GM12878 (cell line): ENCODE measurements around the gene TMEM37. TPM values are rescaled to one million over a fixed set of nuclear protein-coding genes. Genes with fewer than 3 reads are reported as not detected.
A peak's percentile ranks its signal among the peaks of the same experiment; 100 is the strongest.

Source experiments
- ATAC-seq: fragments of 200-7000 bp; cut with Tn5 transposase; 3 replicates; pipeline ENCODE4 v1.9.1; 2020; ENCODE audit warnings: mild to moderate bottlenecking, moderate library complexity
- BruUV-seq: library from RNA; stranded (reverse); fragments of 400-500 nt; replicated peaks from 2 replicates; lab custom pipeline; 2021; lab: Mats Ljungman, UMichigan
- CTCF ChIA-PET: fragments of 300-600 bp; sonication (Branson Sonifier 250); formaldehyde crosslinking; extraction: SDS; loops from one replicate; lab custom pipeline; 2021; ENCODE audit warnings: inconsistent platforms; lab: Yijun Ruan, JAX
- POLR2A ChIA-PET: fragments of 350-600 bp; formaldehyde crosslinking; extraction: SDS; loops from one replicate; lab custom pipeline; 2021; ENCODE audit warnings: inconsistent platforms; lab: Charles Lee
- RAD21 ChIA-PET: fragments of 300-600 bp; sonication (Branson Sonifier 250); formaldehyde crosslinking; loops from one replicate; lab custom pipeline; 2023; ENCODE audit warnings: antibody characterized with exemption; ENCODE audit not compliant: unreplicated experiment; lab: Charles Lee
- SMC1A ChIA-PET: fragments of 300-600 bp; sonication (Branson Sonifier 250); formaldehyde crosslinking; loops from one replicate; lab custom pipeline; 2023; ENCODE audit not compliant: unreplicated experiment, uncharacterized antibody; lab: Charles Lee
- DNase-seq: peaks from one replicate; pipeline ENCODE4 v3.0.0-alpha.2; 2011; ENCODE audit warnings: low read depth, low spot score
- FAIRE-seq: peaks from 3 replicates; lab custom pipeline; 2011; peaks lifted over from hg19 to GRCh38; lab: Jason Lieb, UNC
- H2AFZ ChIP-seq: 2 replicates; pipeline ENCODE4 v1.6.0; 2011; ENCODE audit warnings: low read depth, low read length, control low read depth; ENCODE audit not compliant: control insufficient read depth
- H3K27ac ChIP-seq: 2 replicates; pipeline ENCODE4 v1.5.1; 2011; ENCODE audit warnings: control low read depth; ENCODE audit not compliant: control insufficient read depth, insufficient read depth
- H3K27me3 ChIP-seq, 2 experiments: replicated peaks in 1 of 2; 2 replicates each; pipeline versions ENCODE4 v1.6.0 to v1.6.1; 2011; ENCODE audit warnings: low read length in 1 of 2; ENCODE audit not compliant: control insufficient read depth in 2 of 2, insufficient read depth in 2 of 2
- H3K36me3 ChIP-seq, 2 experiments: 2 replicates each; pipeline ENCODE4 v1.5.1; 2011; ENCODE audit warnings: low read length in 1 of 2; ENCODE audit not compliant: control insufficient read depth in 2 of 2, insufficient read depth in 2 of 2
- H3K4me1 ChIP-seq: 2 replicates; pipeline ENCODE4 v1.6.1; 2011; ENCODE audit warnings: mild to moderate bottlenecking, low read length, moderate library complexity, mixed read lengths; ENCODE audit not compliant: control insufficient read depth, insufficient read depth
- H3K4me2 ChIP-seq: 2 replicates; pipeline ENCODE4 v1.6.0; 2011; ENCODE audit warnings: control low read depth; ENCODE audit not compliant: control insufficient read depth, insufficient read depth
- H3K4me3 ChIP-seq: fragments of 200-600 bp; sonication (generic); 2 replicates; pipeline ENCODE4 v1.5.1; 2016
- H3K79me2 ChIP-seq: 2 replicates; pipeline ENCODE4 v1.6.0; 2011; ENCODE audit warnings: low read length; ENCODE audit not compliant: control insufficient read depth, insufficient read depth
- H3K9ac ChIP-seq: 2 replicates; pipeline ENCODE4 v1.8.0; 2011; ENCODE audit warnings: low read length, control low read depth, mixed read lengths; ENCODE audit not compliant: control insufficient read depth, insufficient read depth
- H3K9me3 ChIP-seq: replicated peaks from 3 replicates; pipeline ENCODE4 v1.5.1; 2011; ENCODE audit warnings: mild to moderate bottlenecking, low read length; ENCODE audit not compliant: control insufficient read depth, insufficient read depth
- H4K20me1 ChIP-seq: 2 replicates; pipeline ENCODE4 v1.6.0; 2011; ENCODE audit not compliant: control insufficient read depth, insufficient read depth
- CBFB ChIP-seq: IDR thresholded peaks from 2 replicates; pipeline ENCODE4 v1.6.1; 2016; ENCODE audit warnings: antibody characterized with exemption, low read depth
- EP300 ChIP-seq, 2 experiments: fragments of 150-350 bp in 1 of 2; IDR thresholded peaks; 2 replicates each; pipeline ENCODE4 v1.6.1; 2011 to 2012; ENCODE audit warnings: low read depth in 2 of 2, low read length in 2 of 2, borderline replicate concordance in 1 of 2, improper control_type of control experiment in 1 of 2, inconsistent platforms in 1 of 2; ENCODE audit not compliant: control insufficient read depth in 1 of 2
- RAD21 ChIP-seq: IDR thresholded peaks from 2 replicates; pipeline ENCODE4 v1.6.1; 2011; ENCODE audit warnings: mild to moderate bottlenecking, low read depth, low read length, moderate library complexity; ENCODE audit not compliant: insufficient read depth
- SMC3 ChIP-seq: IDR thresholded peaks from 2 replicates; pipeline ENCODE4 v1.6.1; 2011; ENCODE audit warnings: low read length, improper control_type of control experiment, borderline replicate concordance
- TARDBP ChIP-seq: IDR thresholded peaks from 2 replicates; pipeline ENCODE4 v1.6.1; 2016; ENCODE audit warnings: borderline replicate concordance
- YY1 ChIP-seq: IDR thresholded peaks from 2 replicates; pipeline ENCODE4 v1.6.1; 2011; ENCODE audit warnings: low read depth, mild to moderate bottlenecking, low read length
- WGBS: methylation state at CpG from one replicate; pipeline ENCODE4 v1.1.6; 2016; ENCODE audit warnings: low lambda C conversion rate; ENCODE audit not compliant: insufficient replicate concordance, insufficient coverage; ENCODE audit errors: missing lambda C conversion rate; 5-methylcytosine and 5-hydroxymethylcytosine counted together
- in situ Hi-C: fragments of 300-500 bp; cut with MboI; formaldehyde crosslinking; loops from 9 replicates; pipeline ENCODE4 v1.14.3; 2018; ENCODE audit warnings: mixed read lengths
- intact Hi-C: fragments of 100-400 bp; cut with micrococcal nuclease; formaldehyde crosslinking; loops from one replicate; pipeline ENCODE4 v1.14.2; 2022; ENCODE audit not compliant: unreplicated experiment
- polyA plus RNA-seq, 11 experiments: library from polyadenylated mRNA; depleted of rRNA in 4 of 11; unstranded in 6 of 11; stranded (reverse) in 5 of 11; fragments of >200 nt; fragmentation: Nextera tagmentation in 4 of 11; fragmentation: Illumina TruSeq in 1 of 11; extraction: Ambion mirVana in 4 of 11; extraction: Trizol in 1 of 11; gene quantifications; 1 replicate in 1 of 11; 2 replicates in 10 of 11; pipeline versions ENCODE4 v1.2.1 to v1.2.3, GENCODE V29; 2011 to 2016; ENCODE audit warnings: inconsistent platforms in 2 of 11, missing spikeins in 2 of 11, low read depth in 1 of 11
- total RNA-seq, 4 experiments: library from RNA; depleted of rRNA in 3 of 4; stranded (reverse); fragments of >200 nt in 3 of 4; fragmentation: Illumina TruSeq in 1 of 4; extraction: Trizol in 1 of 4; gene quantifications; 2 replicates each; pipeline versions ENCODE4 v1.2.1 to v1.2.3, GENCODE V29; 2013 to 2021
- TF ChIP-seq, protein P1 (sequence below), 3 experiments: IDR thresholded peaks in 2 of 3; conservative IDR thresholded peaks in 1 of 3; 2 replicates each; pipeline ENCODE4 v1.5.1; 2011; ENCODE audit warnings: low read depth in 3 of 3, low read length in 3 of 3, mild to moderate bottlenecking in 3 of 3, control low read depth in 2 of 3, moderate library complexity in 2 of 3, inconsistent platforms in 1 of 3, mixed read lengths in 1 of 3; ENCODE audit not compliant: control insufficient read depth in 2 of 3, insufficient read depth in 1 of 3; ENCODE audit errors: extremely low read depth in 1 of 3
- TF ChIP-seq, protein P2 (sequence below): IDR thresholded peaks from 2 replicates; pipeline ENCODE4 v1.6.1; 2011; ENCODE audit warnings: low read depth, mild to moderate bottlenecking, low read length, moderate library complexity, borderline replicate concordance; ENCODE audit errors: extremely low read depth

TMEM37 gene
- total and polyA plus RNA-seq, 10 of the 15 experiments (the other 5 are each of a cell fraction or from before 2014, with no cell fraction given) = 0.07 to 0.67 (median 0.24) TPM; not detected in 3

DNA sequence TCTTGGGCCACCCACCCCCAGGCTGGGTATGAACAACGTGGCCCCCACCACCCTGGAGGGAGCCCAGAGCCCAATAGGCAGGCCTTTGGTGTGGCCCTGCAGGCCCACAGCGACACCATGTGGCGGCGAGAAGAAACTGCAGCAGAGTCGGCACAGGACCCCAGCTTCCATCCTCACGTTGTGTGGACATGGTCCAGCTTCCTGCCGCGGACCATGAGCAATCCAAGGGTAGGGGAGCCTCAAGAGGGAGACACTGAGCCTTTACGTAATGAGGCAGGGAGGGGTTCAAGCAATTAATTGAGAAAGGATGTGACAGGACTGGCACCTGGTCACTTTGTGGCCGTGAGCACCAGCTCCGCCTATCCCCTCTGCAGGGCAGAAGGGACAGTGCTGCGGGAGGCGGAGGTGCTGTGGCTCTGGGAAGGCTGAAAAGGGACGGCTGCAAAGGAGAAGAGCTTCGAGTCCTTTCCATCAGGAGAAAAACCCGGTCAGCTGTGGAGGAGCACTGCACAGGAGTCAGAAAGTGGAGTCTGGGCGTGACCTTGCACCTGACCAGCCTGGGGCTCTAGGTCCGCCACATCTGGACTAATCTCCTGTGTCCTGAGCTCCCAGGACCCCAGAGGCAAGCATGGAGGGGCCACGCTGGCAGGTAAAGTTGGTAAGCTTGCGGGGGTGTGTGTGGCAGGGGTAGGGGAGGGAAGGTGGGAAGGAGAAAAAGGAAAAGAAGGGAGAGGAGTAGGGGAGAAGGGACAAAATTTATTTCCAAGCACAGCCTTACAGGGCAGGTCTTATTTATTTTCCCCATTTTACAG is 44.9 kb downstream of the TMEM37 start:
- POLR2A ChIA-PET = no interaction called here
- CTCF ChIA-PET = interaction anchor here (0.6 to 9.2 kb wide), 39 partner anchors 9 to 595 kb away, joined by 3 to 187 read pairs (median 4); no protein-coding TSS in a partner anchor
- TF ChIP-seq SMC3 (peak; percentile 97), TARDBP (no peak), CBFB (no peak), RAD21 (peak; percentile 95), YY1 (peak; percentile 55; the same call in 1 of the 2 replicates), EP300 (IDR thresholded peaks at IDR 0.05; ENCODE audit: borderline replicate concordance in 1 of 2, control insufficient read depth in 1 of 2, low read depth in 2 of 2, low read length in 2 of 2) (no peak)
- TF ChIP-seq, protein P1, sequence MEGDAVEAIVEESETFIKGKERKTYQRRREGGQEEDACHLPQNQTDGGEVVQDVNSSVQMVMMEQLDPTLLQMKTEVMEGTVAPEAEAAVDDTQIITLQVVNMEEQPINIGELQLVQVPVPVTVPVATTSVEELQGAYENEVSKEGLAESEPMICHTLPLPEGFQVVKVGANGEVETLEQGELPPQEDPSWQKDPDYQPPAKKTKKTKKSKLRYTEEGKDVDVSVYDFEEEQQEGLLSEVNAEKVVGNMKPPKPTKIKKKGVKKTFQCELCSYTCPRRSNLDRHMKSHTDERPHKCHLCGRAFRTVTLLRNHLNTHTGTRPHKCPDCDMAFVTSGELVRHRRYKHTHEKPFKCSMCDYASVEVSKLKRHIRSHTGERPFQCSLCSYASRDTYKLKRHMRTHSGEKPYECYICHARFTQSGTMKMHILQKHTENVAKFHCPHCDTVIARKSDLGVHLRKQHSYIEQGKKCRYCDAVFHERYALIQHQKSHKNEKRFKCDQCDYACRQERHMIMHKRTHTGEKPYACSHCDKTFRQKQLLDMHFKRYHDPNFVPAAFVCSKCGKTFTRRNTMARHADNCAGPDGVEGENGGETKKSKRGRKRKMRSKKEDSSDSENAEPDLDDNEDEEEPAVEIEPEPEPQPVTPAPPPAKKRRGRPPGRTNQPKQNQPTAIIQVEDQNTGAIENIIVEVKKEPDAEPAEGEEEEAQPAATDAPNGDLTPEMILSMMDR (IDR thresholded peaks at IDR 0.05 in 2 of 3, conservative IDR thresholded peaks at IDR 0.05 in 1 of 3; ENCODE audit: control insufficient read depth in 2 of 3, extremely low read depth in 1 of 3, insufficient read depth in 1 of 3, low read depth in 3 of 3, low read length in 3 of 3) = peak; percentile 88 to 97 (median 91)
- TF ChIP-seq, protein P2, sequence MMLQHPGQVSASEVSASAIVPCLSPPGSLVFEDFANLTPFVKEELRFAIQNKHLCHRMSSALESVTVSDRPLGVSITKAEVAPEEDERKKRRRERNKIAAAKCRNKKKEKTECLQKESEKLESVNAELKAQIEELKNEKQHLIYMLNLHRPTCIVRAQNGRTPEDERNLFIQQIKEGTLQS = no peak
- H3K27ac ChIP-seq = no peak overlapping the region
- intact Hi-C loops (loop anchor here (1.0 to 5.0 kb wide), 3 partner anchors 69 to 594 kb away; no protein-coding TSS in a partner anchor), in situ Hi-C loops (no loop called here)
- ATAC-seq (peak; percentile 94), DNase-seq (no peak), FAIRE-seq (peak; percentile 54)
- H3K9me3 ChIP-seq = no peaks in the 10 kb centered on the region
- H3K36me3 ChIP-seq = no peaks in the 10 kb centered on the region
- H3K9ac ChIP-seq = no peak overlapping the region
- BruUV-seq = no TSS peak
- SMC1A ChIA-PET = interaction anchor here (0.8 to 7.8 kb wide), 15 partner anchors 12 to 212 kb away, joined by 3 to 62 read pairs (median 3); no protein-coding TSS in a partner anchor
- no peak overlapping the region for H3K4me3 ChIP-seq
- H3K4me1 ChIP-seq = no peaks in the 10 kb centered on the region
- 24% methylated on average over 20 of the region's 20 CpGs for WGBS
- no peaks in the 10 kb centered on the region for H3K79me2 ChIP-seq
- no peaks in the 10 kb centered on the region for H3K27me3 ChIP-seq
- H4K20me1 ChIP-seq = no peaks in the 10 kb centered on the region
- no peak overlapping the region for H2AFZ ChIP-seq
- RAD21 ChIA-PET = interaction anchor here (0.7 to 5.2 kb wide), 13 partner anchors 11 to 594 kb away, joined by 3 to 75 read pairs (median 6); no protein-coding TSS in a partner anchor
- no peak overlapping the region for H3K4me2 ChIP-seq
